HG03045 (cell line): Measurements from ENCODE around the gene ARID5B.
"Not testable (repeated sequence)": the region's sequence is repeated elsewhere in the genome, so short reads cannot be mapped to it uniquely, and the experiment has no call there.

Source experiments
- ATAC-seq: cut with Tn5 transposase; IDR thresholded peaks from one replicate; pipeline ENCODE4 v1.9.1; 2021; ENCODE audit warnings: mild to moderate bottlenecking, moderate library complexity; ENCODE audit not compliant: unreplicated experiment

The ARID5B gene

DNA sequence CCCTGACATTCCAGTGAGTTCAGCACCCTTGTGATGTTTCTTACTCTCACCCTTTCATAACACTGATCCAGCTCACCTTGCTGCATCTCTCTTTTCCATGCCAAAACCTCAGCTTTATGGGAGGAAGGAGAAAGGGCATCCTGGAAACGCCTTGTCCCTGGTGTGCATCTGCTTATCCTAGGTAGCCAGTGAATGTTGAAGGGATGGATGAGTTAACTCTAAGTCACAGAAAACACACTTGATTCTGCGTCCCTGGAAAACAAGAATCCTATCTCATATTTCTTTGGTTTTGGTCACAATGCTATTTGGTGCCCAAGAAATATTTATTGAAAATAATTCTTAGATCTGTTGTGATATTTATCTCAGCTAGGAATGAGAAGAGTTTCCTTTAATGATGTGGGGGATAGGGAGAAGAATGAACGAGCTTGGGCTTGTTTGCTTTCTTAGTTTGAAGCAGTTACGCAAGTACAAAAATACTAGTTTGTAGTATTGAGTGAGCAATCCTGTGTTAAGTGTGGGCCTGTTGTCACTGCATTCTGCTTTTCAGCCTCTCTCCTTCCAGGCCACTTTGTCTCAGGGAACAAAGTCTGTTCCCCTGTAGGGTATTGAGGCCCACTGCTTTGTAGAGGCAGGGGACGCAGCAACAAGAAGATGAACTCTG, 126.5 kb downstream of the ARID5B start:
- no peak for ATAC-seq

GRCh38 chr10:62028502-62028842, 127.0 kb downstream of the ARID5B start:
- ATAC-seq, result not testable (repeated sequence)

GRCh38 chr10:62029401-62029800, 127.9 kb downstream of the ARID5B start:
- ATAC-seq, result no peak

GRCh38 chr10:62031507-62031906, 130.0 kb downstream of the ARID5B start:
- no peak for ATAC-seq

GRCh38 chr10:62033125-62033524, 131.6 kb downstream of the ARID5B start:
- no peak for ATAC-seq

GRCh38 chr10:62034096-62034640, 132.7 kb downstream of the ARID5B start:
- ATAC-seq, result no peak

DNA sequence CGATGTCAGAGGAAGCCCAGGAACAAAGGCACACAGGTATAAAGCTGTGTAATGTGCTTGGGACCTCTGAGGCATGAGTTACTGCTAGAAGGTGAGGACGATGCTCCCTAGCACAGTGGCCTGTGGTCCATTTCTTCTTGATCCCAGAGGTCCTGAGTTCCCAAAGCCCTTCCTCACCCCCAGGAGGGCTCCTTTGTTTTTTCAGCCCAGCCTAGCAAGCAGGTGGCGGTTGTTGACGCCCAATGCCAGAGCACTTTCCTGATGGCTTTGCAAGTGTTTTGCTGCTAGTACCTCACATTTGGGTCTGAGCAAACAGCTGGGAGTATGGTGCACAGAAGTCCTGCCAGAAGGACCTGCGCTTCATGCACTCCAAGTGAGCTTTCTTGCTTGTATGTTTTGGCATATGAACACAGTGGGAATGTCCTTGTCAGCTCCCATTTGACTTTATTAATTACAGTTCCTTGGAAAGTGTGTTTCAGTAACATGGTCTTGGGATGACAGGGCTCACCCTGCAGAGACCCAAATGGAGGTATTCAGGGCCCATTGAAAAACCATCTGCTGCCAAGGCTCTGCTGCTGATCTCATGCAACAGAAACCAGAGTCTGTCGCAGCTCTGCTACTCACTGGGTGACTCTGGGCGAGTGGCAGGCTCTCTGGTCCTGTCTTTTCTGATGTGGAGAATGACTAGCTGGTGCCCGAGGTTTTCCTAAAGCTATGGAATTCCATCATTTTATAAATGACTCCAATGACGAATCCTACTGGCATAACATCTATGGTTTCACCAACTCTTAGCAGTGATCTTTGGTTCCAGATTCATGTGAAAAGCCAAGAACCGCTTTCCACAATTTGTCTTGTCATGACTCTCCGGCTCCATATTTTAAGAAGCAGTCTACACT, 134.9 kb downstream of the ARID5B start:
- no peak for ATAC-seq

GRCh38 chr10:62037166-62037831, 135.8 kb downstream of the ARID5B start:
- ATAC-seq, result no peak

- ATAC-seq, result no peak
Observed at GRCh38 chr10:62037890-62038608, 136.6 kb downstream of the ARID5B start.

- peak; percentile 58 for ATAC-seq
Observed at GRCh38 chr10:62038609-62039190, 137.2 kb downstream of the ARID5B start.

- no peak for ATAC-seq
Observed at GRCh38 chr10:62039954-62040353, 138.5 kb downstream of the ARID5B start.

DNA sequence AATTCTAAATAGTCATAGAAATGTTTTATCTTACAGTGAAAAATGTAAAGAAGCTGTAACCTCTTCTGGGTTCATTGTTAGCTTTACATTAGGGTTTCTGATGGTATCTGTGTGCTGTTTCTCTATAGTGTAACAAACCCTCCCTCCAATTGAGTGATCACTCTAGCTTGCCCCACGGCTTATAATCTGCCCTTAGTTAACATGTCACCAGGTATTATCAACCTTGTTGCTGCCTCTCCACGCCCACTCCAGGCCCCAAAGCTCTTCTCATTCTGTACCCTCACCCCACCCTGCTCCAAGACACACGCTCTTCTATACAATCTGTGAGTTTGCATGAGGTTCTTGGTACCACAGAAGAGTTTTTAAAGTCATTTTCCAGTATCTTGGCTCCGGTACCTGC, 139.4 kb downstream of the ARID5B start:
- no peak for ATAC-seq

DNA sequence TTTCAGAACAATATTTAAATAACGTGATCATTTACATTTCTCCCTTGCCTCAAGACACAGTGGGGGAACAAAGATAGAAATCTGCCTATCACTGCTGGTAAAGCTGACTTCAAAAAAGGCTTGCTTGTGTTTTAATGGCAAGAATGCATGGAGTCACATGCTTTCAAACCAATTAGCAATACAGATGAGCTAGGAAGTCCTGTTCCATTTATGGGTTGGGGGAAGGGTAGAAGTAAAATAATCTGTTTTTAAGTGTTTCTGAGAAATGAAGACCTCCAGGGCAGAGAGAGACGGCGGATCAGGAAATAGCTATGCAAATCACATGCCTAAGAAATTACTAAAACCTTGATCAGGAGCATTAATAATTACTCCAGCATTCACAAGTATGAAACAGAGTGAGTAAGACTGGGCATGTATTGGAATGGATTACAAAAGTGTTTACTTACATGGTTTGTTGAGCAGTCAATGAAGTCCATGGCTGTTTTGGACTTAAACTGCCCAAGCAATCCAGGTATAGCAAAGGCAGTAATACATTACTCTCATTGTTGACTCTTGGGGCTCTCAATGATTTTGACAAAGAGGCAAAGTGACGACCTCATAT, 142.0 kb downstream of the ARID5B start:
- ATAC-seq, result no peak

DNA sequence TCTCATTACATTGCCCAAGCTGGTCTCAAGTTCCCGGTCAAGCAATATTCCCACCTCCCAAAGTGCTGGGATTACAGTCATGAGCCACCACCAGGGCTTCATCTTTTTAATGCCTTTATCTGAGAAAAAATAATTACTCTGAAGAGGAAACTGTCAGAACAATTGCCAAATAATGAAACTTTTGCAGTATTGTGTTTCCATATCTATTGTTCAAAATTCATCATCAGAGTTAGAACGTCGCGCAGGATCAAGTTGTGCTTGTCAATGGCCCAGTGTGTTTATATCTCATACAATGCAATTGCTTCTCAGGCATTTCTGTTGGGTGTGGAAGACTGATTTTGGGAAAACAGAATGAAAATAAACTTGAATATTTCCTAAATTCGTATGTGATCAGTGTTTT, 143.1 kb downstream of the ARID5B start:
- ATAC-seq, result no peak

DNA sequence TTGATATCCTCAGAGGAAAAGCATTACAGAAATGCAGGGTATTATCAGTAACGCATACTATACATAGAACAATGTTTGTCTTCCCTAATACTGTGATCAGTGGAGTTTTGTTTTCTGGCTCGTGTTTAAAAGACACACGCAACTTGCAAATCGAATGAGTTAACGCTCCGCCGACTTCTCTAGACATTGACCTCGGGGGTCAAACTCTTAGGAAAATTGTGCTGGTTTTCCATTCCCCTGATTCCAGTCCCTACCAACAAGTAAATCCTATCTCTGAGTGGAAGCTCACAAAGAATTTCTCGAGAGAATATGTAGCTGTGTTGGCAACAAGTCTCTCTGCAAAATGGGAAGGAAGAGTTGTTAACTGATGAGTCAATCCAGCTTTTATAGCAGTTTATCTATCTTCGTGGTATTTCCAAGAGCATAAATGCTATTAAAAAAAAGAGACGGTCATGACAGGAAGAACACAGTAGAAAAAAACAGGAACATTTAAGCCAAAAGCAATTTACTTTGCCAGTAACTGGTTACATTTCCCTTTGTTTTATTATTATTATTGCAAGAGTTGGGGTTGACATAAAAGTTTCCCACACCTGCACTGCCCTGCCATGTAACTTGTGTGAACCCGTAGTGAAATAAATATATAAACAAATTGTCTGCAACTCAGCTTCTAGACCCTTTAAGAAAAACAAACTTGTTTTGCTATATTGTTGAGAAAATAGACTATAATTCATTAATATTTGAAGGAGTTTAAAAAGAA, 144.4 kb downstream of the ARID5B start:
- ATAC-seq, result no peak

- peak; percentile 38 for ATAC-seq
Observed at GRCh38 chr10:62046522-62047227, 145.2 kb downstream of the ARID5B start.

- no peak for ATAC-seq
Observed at GRCh38 chr10:62047228-62047892, 145.9 kb downstream of the ARID5B start.

GRCh38 chr10:62047960-62048383, 146.5 kb downstream of the ARID5B start:
- no peak for ATAC-seq
